ENCODE measurements around the gene SSR2.
A peak's percentile ranks its signal among the peaks of the same experiment; 100 is the strongest.

The SSR2 gene

DNA sequence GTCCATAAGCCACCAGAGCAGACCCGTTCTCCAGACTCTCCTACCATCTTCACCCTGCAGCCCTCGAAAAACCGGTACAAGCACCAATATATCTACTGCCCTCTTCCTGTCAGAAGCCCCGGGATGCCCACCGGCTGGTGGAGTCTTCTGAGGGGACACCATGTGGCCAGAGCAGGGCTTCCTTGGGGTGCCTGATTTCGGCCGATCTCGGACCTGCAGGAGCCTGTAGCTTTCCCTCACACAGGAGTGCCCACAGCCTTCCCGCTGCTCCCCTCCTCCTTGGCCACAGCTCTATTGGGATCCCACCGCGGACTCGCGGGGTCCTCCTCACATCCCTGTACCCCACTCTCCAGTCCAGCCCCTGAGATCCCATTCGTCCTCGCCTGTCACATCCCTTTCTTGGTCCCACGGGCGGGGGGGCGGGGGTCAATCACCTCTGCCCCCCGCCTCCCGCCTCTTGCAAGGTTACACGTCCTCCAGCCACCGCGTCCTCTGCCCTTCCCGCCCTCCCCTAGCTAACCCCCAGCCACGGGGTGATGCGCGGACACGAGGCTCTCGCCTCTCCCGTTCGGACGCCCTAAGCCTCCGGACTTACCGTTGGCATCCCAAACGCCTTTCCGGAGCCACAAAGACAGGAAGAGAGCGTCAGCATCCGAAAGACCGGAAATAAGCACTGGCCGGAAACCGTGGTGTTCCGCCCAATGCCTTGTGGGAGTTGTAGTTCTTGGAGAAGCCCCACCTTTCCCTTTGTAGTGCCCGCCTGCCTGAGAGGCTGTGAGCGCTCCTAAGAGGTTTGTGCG, at the start of gene SSR2:
Gene SSR2 (minus strand): TSS at position 659 of the 800 bp plus-strand sequence. CDS start 784 bp downstream, outside the sequence.
- peak; percentile 72 for DNase-seq

DNA sequence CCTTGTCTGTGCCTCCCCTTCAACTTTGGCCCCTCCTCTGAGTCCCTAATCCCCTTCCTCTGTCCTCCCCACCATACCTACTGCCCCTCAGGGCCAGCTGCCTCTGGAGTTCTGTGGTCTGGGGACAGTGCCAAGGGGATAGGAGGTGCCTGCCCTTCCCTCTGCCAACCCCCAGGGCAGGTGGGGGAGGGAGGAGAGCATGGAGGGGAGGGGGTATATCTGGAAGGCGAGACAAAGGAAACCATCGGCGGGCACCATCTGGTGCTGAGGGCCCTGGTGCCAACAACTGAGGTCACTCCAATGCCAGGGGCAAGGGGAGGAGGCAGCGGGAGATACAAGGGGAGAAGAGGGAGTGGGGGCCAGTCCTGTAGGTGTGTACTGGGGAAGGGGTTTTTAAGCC, 49.8 kb upstream of the SSR2 start:
- DNase-seq: no peak

DNA sequence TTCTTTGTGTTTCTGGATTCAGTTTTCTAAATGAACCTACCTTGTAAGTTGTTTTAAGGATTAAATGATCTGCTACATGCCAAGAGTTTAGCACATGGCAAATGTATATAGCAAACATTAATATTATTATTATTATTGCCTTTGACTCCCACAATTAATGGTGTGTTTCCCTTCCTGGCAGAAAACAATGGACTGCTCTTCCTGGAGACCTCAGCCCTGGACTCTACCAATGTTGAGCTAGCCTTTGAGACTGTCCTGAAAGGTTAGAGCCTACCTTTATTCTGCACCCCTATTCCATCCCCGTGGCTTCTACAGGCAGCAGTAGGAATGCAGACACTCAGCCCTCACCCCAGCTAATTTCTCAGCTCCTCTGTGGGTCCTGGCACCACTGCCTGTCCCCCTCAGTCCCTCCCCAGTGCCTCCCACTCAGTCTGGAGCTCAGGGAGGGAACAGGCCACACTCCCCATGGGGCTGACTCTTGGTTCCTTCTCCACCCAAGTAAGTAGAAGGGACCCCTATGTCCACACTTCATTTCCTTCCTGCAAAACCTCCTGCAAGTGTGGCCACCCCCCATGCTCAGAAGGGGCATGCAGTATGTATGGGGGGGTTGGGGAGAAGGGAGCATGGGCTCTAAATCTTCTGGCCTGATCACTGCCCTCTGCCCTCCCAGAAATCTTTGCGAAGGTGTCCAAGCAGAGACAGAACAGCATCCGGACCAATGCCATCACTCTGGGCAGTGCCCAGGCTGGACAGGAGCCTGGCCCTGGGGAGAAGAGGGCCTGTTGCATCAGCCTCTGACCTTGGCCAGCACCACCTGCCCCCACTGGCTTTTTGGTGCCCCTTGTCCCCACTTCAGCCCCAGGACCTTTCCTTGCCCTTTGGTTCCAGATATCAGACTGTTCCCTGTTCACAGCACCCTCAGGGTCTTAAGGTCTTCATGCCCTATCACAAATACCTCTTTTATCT, 49.0 kb upstream of the SSR2 start:
- DNase-seq: no peak

DNA sequence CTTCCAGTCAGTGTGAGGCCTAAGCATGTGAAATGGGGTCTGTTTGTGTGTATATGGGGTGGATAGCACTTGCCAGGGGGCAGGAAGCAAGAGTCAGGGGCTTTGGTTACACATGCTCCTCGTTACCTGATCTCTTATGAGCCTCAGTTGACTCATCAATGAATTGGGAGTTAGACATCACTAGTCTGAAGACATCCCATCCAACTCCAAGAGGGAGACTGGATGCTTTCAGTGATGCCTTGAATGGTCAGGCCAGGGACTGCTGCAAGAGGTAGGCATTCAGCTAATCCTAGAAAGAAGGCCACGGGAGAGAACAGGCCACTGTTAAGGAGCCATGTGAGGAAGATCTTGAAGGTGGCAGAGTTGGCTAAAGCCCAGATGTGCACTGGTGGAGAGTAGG, 46.5 kb upstream of the SSR2 start:
- DNase-seq: no peak

DNA sequence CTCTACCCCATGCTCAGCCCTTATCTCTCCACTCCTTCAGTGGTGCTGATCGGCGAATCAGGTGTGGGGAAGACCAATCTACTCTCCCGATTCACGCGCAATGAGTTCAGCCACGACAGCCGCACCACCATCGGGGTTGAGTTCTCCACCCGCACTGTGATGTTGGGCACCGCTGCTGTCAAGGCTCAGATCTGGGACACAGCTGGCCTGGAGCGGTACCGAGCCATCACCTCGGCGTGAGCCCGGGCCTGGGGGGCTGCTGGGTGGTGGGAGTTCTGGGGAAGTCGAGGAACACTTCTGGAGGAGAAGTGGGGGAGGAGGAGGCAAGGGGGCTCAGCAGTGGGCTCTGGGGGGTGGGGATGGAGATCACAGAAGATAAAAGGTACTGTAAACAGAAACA, 45.1 kb upstream of the SSR2 start:
- no peak for DNase-seq

DNA sequence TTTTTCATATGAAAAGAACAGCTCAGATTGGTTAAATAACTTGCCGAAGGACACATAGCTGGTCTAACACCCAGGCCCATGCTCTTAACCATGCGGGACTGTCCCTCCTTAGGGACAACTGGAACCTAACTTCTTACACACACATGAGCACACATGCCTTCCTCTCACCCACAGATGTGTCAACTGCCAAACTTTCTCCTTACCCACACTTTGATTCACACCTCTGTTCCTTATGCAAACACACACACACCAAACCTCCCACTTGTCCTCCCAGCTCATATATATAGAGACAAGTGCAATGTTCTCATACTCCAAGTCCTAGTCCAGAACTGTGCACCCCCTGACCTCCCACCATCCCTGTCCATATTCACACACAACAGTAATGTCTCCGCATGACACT, 44.5 kb upstream of the SSR2 start:
- DNase-seq: no peak

DNA sequence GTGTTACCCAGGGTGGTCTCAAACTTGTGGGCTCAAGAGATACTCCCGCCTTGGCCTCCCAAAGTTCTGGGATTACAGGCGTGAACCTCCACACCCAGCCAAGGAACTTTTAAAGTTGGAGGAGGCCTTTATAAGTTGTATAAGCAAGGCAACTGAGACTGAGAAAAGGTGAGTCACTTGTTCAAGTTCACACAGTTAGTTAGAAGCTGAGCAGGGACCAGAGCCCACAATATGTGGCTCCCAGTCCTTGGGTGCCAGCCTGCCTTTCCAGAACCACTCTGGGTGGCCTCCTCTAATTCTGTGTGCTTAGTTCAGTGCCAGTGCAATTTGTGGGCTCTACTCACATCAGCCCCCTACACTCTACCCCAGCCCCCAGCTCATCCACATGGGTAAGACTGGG, 43.9 kb upstream of the SSR2 start:
- no peak for DNase-seq

DNA sequence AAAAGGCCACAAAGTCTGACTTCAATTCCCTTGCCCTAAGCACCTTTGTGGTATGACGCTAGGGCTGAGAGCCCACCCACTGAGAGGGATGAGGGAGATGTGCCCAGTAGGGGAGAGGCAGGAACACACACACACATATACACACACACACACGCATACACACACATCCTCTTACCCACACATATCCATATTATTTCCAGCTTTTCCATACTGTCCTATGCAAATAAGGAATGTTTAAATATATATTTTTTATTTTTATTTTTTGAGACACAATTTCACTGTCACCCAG, 43.2 kb upstream of the SSR2 start:
- DNase-seq: no peak

DNA sequence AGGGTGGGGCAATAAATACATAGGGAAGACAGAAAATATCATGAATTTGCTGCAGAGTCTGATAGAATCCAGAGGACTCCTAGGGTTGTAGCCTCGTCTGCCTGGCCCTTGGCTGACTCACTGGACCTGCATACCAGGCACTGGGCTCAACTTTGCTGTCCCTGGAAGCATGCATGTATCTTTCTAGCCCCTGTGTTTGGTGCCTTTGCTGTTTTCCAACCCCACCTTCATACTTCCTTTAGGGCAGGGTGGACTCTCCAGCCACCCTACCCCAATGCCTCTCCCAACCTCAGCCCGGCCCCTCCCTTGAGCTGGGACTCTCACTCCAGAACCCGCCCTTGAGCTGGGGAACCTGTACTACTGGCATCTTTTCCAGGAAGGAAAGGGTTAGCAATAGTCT, 41.4 kb upstream of the SSR2 start:
- DNase-seq: no peak

DNA sequence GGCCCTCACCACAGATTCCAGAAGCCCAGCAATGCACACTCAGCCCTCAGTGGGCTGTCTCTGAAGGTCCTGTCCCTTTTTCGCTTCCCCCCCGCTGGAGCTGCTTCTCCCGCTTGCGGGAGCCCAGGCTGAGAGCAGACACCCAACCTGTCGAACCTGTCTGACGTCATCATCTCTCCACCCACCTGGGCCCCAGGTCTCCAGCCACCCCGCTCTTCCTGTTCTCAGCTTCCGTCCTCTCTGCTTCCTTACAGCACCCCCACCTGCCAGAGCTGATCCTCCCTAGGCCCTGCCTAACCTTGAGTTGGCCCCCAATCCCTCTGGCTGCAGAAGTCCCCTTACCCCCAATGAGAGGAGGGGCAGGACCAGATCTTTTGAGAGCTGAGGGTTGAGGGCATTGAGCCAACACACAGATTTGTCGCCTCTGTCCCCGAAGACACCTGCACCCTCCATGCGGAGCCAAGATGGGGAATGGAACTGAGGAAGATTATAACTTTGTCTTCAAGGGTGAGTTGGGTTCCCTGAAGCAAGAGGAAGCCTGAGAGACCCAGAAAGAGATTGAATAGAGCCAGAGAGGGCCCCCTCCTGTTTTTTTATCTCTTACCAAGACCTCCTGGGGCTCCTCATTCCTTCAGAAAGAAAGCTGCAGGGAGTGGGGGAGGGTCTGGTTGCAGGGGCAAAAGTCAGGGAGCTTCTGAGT, 40.3 kb upstream of the SSR2 start, which contains the start of gene RAB25:
Gene RAB25 (plus strand): TSS at position 224 of the 700 bp plus-strand sequence. CDS start 241 bp downstream, at position 465.
- DNase-seq: no peak

DNA sequence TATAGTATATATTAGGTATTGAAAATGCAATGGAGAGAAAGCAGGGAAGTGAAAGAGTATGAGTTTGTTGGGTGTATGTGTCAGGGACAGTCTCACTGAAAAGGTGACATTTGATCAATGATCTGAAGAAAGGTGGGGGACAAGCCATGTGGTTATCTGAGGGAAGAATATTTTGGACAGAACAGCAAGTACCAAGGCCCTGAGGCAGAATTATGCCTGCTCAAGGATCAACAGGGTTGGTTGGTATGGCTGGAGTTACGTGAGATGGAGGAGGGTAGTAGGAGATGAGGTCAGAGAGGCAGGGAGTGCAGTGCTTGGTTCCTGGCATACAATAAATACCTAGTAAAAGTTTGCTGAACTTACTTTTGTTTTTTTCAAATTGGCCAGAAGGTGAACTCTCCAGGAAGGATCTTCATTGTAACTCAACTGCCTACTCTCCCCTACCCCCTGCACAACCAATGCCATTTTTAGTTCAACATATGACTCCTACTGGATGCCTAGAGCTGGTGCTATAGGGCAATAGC, 35.6 kb upstream of the SSR2 start:
- DNase-seq: no peak

DNA sequence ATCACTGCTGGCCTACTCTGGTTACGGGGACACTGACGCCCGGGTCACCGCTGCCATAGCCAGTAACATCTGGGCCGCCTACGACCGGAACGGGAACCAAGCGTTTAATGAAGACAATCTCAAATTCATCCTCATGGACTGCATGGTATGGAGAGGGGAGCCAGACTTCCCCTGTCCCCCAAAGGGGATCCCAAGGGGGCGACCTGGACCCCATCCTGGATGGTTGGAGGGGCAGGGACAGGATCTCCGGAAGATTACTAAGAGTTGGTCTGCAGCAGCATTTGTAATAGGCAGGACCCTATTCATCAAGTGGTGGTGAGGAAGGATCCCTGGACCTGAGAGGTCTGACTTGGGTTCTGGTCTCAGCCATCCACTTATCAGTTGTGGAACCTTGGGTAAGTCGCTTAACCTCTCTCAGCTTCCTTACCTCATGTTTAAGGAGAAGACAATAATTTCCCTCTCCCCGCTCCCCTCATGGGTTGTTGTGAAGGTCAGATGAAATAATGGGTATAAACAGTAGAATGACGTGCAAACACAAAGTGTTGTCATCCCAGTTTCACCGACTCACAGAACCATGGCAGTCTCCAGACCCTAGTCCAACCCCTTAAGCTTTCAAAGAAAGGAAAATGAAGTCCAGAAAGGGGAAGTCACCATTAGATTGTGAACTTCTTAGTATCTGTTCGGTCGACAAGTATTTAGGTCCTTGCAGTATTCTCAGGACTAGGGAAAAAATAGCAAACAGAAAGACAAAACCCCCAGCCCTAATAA, 34.7 kb upstream of the SSR2 start:
- DNase-seq: no peak

DNA sequence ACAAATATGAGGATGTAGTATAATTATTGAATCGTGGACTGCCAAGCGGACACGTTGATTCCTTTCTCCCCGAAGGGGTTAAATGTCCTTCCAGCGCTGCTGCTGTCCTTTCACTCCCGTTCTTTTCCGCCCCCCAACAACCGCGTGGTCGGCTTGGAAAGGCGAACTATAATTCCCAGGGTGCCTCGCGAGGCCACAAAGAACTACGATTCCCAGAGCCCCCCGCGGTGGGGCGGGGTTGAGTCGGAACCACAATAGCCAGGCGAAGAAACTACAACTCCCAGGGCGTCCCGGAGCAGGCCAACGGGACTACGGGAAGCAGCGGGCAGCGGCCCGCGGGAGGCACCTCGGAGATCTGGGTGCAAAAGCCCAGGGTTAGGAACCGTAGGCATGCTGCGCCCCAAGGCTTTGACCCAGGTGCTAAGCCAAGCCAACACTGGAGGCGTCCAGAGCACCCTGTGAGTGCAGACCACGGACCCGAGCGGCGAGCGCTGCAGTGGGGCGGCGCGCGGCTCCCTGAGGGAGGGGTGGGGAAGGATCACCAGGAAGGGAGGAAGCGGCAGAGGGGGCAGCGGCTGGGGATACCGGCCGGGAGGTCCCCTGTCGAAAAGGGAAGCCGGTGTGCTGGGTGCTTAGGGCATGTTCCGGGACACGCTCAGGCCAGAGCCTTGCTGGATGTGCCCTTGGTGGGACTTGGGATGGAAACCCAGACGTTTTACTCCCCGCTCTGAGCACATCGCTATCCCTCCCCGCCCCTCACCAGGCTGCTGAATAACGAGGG, 33.9 kb upstream of the SSR2 start, which contains the start of gene LAMTOR2:
Gene LAMTOR2 (plus strand): TSS at position 283 of the 781 bp plus-strand sequence. CDS start 108 bp downstream, at position 391.
- DNase-seq: peak; percentile 96

DNA sequence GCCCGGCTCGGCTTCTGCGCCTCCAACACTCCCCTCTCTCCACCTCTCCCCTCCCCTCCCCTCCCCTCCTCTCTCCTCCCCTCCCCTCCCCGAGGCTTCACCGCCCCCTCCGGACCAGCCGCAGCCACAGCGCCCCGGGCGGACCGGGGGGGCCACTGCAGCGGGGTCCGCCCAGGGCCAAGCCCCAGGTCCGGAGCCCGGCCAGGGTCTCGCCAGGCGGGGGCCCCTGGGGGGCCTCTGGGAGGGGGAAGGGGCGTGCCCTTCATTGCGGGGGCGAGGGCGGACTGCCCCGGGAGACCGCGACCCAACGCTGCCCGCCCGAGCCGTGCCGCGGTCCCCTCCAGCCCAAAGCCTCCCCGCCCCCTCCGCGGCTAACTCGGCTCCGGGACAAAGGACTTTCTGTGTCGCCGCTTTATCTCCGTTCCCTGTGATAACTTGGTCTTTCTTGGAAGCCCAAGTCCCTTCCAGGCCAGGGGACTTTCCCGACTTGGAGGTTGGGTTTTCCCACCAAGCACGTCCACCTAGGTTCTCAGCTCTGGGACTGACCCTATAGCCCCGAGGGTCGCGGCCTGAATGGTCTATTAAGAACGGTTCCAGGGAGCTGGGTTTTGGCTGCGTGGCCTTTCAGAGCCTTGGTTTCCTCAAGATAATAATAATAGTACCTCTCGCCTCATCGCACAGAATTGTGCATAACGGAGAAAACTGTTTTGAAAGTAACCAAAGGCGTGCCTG, 33.2 kb upstream of the SSR2 start, which contains the start of gene UBQLN4:
Gene UBQLN4 (minus strand): TSS at position 31 of the 732 bp plus-strand sequence. CDS start 97 bp downstream, outside the sequence.
- peak; percentile 80 for DNase-seq

DNA sequence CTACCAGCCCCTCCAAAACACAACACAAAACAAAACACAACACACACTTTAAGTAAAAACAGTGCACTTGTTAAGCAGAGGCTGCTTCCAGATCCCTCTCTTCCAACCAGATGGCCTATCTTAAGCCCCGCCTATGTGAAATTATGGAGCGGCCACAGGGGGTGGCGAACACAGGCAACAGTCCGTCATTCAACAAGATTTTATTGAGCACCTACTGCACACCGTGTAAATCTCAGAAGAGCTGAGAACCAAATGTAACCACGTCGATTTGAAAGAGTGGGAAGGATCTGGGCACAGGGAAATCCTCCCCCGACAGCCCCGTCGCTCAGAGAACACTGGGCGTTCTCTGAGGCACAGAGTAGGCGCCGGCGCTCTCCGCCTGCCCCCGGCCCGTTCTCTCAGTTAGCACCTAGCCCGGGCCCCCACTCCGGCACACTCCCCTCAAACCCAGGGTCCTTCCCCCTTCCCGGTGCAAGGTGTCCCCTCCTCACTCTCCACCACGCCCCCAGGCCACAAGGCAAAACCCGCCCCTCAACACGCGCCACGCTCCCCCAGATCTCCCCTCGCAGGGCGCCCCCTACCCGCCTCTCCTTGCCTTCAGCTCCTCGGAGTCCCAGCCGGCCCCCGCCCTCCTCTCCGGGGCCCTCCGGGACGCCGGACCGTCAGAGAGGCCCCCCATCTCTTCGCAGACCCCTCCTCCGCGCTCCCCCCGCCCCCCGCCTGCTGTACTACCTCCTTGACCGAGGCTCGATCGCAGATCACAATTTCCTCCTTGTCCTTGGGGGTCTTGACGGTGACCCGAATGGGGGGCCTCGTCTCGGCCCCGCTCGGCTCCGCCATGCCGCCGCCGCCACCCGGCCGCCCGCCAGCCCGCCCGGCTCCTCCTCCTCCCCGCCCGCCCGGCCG, 32.4 kb upstream of the SSR2 start:
- DNase-seq: peak; percentile 65

DNA sequence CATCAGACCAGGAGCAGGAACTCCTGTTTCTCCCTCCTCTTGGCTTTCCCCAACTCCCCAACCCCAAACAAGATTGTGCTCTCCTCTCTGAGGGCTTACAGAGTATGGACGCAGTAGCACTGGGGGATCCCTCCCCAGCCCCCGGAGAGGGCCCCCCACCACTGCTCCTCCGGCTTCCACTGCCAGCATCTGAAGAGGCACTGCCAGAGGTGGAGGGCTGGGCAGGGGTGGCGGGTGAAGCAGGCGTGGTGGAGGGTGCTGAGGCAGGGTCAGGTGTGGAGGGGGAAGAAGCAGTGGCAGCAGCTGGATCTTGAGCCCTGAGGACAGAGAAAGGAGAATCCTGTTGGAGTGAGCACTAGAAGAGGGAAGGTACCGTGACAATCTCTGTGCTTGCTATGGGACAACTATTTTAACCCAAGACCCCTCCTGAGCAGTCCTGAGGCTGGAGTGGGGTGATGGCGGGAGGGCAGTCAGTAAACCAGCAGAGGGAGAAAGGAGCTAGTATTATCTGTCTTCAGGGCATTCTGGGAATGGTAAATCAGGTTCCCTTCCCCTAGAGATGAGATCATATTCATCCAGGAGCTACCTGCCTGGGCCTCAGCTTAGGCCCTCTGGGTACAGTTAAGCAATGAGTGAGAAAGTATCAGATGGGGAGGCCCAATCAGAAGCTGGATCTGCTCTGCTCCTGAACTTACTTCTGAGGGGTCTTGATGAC, 30.4 kb upstream of the SSR2 start:
- DNase-seq: no peak

DNA sequence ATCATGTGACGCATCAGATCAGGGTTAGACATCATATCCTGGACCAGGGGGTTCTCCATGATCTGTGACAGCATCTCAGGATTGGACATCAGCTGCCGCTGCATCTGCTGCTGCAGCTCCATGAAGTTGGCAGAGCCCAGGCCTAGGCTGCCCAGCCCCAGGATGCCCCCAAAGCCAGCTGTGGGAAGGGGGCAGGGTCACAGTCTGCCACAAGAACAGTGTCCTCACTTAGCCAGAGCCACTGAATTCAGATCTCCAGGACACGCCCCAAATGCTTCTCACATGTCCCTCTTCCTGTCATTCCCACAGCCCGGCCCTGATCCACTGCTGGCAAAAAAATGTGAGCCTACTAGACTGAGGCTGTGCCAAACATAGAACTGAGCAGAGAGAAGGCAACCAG, 29.6 kb upstream of the SSR2 start:
- no peak for DNase-seq

DNA sequence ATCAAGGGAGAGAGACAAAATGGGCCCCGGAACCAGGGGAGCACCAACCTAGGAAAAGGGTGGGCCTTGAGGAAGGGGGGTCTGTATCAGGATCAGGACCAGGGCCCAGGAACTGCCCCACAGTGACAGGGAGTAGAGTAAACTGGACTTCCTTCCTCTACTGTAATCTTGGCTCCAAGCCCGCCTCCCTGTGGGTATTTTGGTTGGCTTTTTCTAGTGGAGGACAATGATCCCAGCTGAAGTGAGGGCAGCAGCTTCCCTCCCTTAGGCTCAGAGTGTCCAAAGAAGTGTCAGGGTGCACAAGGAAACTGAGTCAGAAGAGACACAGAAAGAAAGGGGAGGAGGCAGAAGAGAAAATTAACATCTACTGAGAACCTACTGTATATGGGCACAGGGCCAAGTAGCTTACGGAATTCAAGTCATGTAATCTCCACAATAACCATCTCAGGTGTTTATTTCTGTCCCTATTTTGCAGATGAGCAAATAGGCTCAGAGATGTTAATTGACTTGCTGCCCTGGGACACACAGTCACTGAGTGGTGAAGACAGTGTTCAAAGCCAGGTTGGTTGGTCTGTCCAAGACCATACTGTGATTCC, 28.0 kb upstream of the SSR2 start:
- DNase-seq: no peak

Data from activated CD4-positive, alpha-beta T cell treated with anti-CD3 and anti-CD28 coated beads, Interleukin-2, amount 50 U/mL, for 1 hour (primary cell).